T-helper 2 cell treated with Interferon-gamma antibody and Interleukin-4, amounts not matched to agents 100 ng/mL and 5 ng/mL, for 36 hours (primary cell): ENCODE results near the gene INTS3. TPM values are rescaled to one million over a fixed set of nuclear protein-coding genes. Genes with fewer than 3 reads are reported as not detected.

Experiments
- intact Hi-C: fragments of 100-400 bp; cut with micrococcal nuclease; formaldehyde crosslinking; loops from one replicate; pipeline ENCODE4 v1.15.1; 2023
- total RNA-seq: library from RNA; stranded (reverse); gene quantifications from 2 replicates; pipeline ENCODE4 v1.2.3, GENCODE V29; 2022

The INTS3 gene
- total RNA-seq, 1 donor from 2014 or later: 62.9 TPM

DNA sequence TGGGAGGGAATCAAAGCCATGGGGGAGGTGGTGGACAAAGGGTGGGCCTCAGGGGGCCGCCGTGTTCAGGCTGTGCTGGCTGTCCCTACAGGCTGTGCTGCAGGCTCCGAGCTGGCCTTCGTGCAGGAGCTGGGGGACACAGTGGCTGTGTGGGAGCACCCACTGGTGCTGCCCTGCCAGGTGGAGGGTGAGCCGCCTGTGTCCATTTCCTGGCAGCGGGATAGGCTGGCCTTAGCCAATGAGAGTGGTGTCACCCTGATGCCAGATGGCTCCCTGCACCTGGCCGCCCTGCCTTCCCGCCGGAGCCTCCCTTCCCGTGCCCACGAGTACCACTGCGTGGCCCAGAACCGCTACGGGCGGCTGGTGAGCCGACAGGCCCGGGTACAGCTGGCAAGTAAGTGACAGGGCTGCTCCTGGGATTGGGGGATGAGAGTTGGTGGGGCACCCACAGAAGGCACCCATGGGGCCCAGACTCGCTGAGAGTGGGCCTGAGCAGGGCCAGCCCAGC is 67.5 kb downstream of the INTS3 start:
- intact Hi-C loops: loop anchor here (5.0 kb wide), 1 partner anchor 182 kb away; the partner anchor contains the start of gene JTB

DNA sequence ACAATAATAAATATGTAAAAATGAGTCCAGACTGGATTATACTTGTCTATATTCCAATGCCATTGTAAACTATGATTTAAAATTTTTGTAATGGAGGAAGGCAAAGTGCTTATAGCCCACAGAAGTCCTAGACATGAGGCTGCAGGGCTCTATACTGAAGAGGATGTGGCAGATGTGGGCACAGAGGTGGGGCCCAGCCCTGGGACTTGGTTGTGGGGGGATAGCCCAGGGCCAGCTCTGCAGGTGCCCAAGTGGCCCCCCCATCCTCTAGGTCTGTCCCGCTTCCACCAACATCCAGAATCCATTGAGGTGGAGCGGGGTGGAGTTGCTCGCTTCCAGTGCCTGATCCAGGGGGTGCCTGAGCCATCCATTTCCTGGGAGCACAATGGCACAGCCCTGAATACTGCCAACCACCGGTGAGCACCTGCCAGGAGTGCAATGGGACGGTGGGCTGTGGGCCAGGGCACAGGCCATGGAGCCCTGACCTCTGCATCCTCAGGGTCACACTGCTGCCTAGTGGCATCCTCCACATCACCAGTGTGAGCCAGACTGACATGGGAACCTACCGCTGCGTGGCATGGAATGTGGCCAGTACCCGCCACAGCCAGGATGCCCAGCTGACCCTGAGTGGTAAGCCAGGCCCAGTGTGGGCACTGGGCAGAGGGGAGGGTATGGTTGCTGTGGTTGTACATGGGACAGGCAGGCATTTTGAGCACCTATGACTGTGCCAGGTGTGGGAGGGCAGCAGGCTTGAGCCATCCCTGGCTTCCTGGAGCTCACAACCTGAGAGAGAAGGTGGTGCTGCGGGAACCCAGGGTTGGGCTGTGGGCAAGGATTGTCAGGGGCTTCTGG is 68.3 kb downstream of the INTS3 start:
- intact Hi-C loops: loop anchor here (2.0 to 5.0 kb wide), 2 partner anchors 127 to 181 kb away; partner anchors contain the start of genes GATAD2B and JTB

GRCh38 chr1:153796786-153797659 is 69.2 kb downstream of the INTS3 start:
- intact Hi-C loops: loop anchor here (1.0 to 5.0 kb wide), 3 partner anchors 126 to 189 kb away; partner anchors contain the start of genes GATAD2B, JTB and RAB13

- intact Hi-C loops: loop anchor here (5.0 kb wide), 1 partner anchor 179 kb away; the partner anchor contains the start of gene JTB
Observed at GRCh38 chr1:153798468-153798780, 70.6 kb downstream of the INTS3 start.

- intact Hi-C loops: loop anchor here (5.0 kb wide), 1 partner anchor 178 kb away; the partner anchor contains the start of gene JTB
Observed at GRCh38 chr1:153799016-153799415, 71.2 kb downstream of the INTS3 start.

GRCh38 chr1:153799566-153800465 is 72.0 kb downstream of the INTS3 start:
- intact Hi-C loops: loop anchor here (5.0 kb wide), 1 partner anchor 177 kb away; the partner anchor contains the start of gene JTB

DNA sequence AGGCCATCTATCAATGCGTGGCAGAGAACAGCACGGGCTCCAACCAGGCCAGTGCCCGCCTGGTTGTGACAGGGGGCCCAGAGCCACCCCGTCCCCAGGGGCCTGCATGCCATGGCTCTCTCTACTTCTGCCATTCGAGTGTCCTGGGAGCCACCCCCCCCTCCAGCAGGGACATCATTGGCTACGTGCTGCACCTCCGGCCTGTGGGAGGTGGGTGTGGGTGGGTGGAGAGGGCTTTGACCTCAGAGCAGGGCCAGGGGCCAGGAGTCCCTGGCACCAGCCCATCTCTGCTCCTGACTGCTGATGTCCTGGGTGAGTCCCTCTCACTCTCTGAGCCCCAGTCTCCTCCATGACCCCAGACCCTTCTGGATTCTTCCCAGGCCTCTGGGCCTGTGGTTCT is 72.7 kb downstream of the INTS3 start:
- intact Hi-C loops: no loop called here

DNA sequence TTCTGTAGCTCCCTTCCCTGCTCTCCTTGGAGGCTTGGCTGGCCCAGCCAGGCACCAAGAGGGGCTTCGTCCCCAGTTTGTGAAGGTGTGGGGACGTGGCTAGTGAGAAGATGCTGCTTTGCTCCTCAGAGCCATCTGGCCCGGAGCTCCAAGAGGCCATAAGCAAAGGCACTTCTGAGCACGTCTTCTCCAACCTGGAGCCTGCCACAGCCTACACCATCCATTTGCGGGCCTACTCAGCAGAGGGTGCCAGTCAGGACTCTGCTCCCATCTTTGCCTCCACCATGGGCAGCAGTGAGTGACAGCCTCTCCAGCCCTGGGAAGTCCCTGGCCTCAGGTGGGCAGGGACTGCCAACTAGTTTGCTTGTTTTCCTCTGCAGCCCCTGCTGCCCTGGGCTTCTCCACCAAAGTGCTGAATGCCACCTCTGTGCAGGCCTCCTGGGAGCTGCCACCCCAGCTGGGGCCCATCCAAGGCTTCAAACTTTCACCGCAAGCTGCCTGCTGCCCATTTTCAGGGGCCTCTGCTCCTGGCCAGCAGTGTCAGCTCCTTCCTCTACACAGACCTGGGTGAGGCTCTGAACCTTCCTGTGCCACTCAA is 73.3 kb downstream of the INTS3 start:
- intact Hi-C loops: no loop called here

- intact Hi-C loops: no loop called here
Observed at GRCh38 chr1:153801786-153802697, 74.2 kb downstream of the INTS3 start.

DNA sequence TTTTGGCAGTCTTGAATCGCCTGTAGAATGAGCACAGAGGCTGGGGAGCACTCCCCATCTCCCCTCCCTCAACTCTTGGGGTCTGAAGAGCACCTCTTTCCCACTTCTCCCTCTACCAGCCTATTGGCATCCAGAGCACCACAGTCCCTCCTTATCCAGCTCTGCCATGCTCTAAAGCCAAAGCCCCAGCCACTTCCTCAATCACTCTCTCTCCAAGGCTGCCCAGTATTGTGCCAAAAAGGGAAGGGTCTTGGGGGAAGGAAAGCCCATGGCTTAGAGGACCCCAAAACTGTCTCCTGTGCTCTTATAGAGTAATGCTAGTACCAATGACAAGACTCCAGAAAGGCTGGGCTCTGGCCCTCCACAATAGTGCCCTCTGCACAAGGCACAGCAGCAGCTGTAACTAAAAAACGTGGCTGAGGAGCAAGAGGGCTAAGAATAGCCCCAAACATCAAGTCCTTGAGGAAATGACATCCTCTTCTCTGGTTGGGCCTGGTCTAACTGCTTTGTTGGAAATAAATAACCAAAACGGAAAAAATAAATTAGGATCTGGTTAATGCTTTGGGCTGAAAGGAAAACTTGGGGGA is 75.7 kb downstream of the INTS3 start:
- intact Hi-C loops: no loop called here

DNA sequence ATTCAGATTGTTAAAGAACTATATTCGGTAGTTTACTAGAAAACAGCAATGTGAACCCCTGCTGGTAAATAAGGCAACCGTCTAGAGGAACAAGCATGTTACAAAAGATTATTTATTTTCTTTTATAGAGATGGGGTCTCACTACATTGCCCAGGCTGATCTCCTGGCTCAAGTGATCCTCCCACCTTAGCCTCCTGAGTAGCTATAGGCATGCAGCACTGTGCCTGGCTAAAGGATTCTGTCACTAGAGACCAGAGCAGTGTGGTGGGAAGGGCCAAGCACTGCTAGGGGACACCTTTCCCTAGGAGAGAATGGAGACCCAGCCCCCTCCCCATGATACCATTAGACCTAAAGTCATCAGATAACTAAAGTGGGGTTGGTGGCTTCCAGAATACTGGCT is 76.3 kb downstream of the INTS3 start:
- intact Hi-C loops: no loop called here

DNA sequence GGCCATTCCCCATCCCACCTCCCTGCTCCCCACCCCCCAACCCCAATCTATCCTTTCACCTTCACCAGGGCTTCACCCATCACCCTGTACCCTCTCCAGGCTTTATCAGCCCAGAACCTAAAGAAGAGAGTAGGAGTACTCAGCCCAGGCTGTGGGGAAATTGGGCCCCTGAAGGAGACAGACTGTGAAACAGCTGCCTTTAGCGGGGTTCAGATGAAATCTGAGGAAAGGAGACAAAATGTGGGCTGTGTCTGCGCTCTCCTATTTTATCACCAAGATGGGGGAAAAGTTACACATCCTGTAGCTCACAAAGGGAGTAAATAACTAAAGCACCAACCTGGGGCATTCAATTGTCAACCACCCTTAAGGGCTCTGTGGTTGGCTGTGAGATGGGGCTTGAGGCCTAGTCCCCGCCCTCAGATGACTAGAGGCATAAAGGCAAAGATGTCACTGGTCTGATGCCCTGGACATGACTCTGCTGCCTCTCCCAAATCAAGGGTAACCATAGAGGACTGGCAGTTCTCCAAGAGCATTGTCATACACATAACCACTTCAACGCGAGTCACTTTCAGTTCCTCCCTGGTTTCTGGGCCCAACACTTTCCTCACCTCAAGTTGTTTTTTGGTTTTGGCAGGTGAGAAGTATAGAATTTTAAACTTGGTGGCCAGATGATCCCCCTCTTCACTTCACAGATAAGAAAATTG is 77.3 kb downstream of the INTS3 start:
- intact Hi-C loops: no loop called here

GRCh38 chr1:153805886-153806719 is 78.3 kb downstream of the INTS3 start:
- intact Hi-C loops: no loop called here

DNA sequence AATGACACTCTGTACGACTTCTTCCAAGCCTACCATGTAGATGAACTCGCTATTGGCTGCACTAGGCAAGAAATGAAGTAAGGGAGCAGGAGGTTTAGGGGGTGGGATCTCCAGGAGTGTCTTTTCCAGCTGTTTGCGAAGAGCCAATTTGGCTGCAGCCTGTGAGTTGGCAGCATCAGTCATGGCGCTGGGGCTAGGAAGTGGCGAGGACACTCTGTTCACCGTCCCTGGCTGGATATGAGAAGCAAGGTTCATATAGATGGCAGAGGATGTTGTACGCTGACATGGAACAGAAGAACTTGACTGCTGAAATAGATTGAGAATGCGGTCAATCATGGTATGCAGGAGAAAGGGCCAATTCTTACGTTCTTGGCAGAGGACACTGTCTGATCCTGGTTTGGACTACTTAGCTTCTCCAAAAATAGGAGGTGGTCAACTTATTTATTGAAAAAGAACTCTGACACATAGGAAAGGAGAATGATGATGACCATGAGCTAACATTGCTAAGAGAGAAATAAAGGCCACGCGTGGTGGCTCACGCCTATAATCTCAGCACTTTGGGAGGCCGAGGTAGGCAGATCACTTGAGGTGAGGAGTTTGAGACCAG is 88.5 kb downstream of the INTS3 start:
- intact Hi-C loops: no loop called here

DNA sequence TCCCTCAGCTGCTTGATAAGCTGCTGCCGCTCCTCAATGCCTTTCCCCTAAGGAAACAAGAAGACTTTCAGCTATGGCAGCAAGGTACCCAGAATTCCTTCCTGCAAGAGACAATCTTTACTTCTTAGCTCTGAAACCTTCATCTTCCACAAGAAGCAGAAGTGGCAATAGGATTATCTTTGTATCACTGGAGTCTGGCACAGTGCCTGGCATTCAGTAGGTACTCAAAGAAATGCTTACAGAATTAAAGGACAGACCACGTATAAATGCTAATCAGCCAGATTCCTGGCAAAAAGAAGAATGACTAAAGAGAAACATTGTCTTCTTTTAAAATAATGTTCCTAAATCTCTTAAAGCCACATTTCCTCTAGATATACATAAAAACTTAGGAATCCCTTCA is 91.0 kb downstream of the INTS3 start:
- intact Hi-C loops: no loop called here
